Middle frontal gyrus (tissue), 1 donor: Measurements from ENCODE around the gene CSPG5.

ENCODE experiments used
- DNase-seq: peaks from one replicate; pipeline ENCODE4 v3.0.0-alpha.2; 2015; ENCODE audit warnings: low spot score; ENCODE audit errors: extremely low spot score

CSPG5 gene

GRCh38 chr3:47540281-47540680, 38.4 kb downstream of the CSPG5 start:
- no peak for DNase-seq

DNA sequence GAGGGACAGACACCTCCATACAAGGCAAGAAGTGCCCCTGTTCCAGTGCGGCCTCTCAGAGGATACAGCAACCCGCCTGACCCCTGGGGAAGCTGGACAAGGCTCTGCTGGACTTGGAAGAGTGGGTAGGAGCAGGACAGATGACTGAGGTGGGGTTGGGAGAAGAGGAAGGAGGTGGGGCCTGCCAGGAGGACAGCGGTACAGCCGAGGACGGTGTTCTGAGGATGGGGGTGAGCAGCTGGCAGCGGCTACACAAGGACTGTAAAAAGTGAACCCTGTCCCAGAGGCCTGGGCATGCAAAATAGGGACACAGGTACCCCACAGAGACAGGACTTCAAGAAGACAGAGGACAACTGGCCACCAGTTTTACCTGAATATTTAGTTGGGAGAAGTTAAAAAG, 41.7 kb downstream of the CSPG5 start:
- no peak for DNase-seq

DNA sequence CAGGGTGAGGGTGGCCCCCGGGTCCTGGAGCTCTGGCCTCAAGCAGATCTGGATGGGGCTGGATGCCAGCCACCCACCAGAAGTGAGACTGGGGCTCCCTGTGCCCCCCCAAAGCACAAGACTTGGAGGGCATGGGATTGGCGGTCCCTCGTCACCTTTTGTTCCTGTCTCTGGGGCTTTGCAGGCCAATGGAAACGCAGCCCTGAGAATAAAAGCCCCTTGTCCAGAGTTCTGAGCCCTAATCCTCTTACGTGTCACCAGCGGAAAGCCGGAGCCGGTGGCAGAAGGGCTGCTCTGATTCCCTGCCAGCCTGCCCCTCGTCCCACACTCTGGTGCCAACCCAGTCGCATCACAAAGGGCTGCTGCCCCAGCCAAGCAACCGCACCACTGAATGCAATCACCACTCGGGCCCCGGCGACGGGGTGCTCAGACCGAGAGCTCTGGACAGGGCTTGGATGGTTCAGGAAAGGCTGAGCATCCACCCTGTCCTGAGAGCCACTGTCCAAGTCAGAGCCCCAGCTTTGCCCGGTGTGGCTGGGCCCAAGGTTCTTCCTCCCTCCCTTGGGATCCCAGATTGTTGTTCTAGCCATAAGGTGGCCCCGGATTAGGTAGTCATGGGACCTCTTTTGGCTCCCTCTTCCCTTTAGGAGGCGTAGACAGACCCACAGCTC, 42.3 kb downstream of the CSPG5 start:
- DNase-seq = peak; percentile 27

DNA sequence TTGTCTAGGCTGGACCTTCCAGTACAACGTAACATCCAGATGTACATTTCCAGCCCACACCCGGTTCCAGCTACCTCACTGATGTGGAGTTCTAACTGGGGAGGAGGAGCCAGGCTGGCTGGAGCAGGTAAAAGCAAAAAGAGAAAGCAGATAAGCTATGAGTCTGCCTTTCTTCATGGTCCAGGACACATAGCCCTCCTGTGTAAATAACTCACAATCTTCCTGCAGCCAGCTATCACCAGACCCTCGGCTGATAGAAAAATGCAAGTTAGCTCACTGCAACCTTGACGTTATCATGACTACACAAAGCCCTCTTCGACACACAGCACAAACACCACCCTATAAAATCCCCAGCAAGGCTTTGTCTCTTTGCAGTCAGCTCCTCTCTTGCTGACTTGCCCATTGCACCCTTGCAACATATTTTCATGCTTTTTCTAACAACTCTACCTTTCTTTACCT, 44.6 kb downstream of the CSPG5 start:
- DNase-seq = no peak

DNA sequence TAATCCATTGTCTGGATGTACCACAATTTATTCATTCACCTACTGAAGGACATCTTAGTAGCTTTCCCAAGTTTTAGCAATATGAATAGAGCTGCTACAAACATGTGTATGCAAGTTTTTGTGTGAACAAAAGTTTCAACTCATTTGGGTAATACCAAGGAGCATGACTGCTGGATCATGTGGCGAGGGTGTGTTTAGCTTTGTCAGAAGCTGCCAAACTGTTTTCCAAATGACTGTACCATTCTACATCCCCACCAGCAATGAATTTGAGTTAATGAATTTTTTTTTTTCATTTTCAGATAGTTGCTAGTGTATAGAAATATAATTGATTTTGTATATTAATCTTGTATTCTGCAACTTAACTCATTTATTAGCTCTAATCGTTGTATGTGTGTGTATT, 45.2 kb downstream of the CSPG5 start:
- no peak for DNase-seq

- DNase-seq = no peak
Measured at GRCh38 chr3:47527952-47528725, 50.5 kb downstream of the CSPG5 start.

GRCh38 chr3:47525617-47526016, 53.0 kb downstream of the CSPG5 start:
- DNase-seq = no peak

GRCh38 chr3:47523310-47524073, 55.2 kb downstream of the CSPG5 start:
- no peak for DNase-seq

DNA sequence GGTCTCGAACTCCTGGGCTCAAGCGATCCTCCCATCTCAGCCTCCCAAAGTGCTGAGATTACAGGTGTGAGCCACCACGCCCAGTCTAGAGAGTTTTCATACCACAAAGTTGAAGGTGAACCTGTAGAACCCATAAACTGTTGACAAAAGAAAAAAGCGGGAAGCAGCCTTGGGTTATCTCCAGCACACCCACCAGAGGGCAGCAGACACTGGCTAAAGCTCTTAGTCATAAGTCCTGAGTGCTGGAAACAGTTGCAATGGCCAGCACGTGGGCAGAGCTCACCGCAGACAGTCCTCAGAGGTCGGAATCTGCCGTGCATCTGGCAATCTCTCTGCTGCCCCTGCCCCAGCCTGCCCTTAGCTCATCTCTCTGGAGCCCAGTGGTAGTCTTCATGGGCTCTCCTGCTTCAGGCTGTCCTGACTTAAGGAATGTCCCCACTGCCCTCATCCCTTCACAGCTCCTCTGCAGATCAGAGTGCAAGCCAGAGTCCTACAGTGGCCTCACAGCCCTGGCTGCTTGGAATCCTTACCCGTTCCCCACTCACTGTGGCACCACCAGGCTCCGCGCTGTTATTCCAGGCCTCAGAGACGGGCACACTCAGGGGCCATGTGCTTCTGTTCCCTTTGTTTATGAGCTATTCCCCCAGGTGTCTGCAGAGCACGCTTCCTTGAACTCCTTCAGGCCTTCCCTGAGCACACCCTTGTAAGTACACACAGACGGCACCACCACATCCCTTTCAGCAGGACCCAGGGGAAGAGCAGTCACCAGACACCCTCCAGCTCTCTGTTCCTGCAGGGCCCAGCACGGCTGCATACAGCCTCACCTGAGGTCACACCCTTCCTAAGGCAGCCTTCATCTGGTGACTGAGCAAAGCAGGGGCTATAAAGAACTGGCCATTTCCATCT, 56.3 kb downstream of the CSPG5 start:
- peak; percentile 76 for DNase-seq

DNA sequence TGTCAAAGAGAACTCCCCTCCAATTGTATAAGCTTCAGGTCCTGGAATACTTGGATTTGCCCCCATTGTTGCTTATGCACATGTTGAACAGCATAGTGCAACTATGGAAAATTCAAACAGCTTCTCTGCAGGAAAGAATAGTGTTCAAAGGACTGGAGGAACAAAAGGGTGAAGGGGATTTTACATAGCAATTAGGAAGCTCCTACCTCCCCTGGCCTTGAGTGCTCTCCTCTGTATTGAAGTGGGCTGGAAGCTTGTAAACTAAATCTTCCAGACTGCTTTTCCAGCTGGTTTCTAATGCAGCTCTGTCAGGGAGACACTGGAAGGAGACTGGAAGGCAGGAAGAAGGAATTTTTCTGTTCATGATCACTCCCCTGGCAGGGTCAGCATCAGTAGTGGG, 57.9 kb downstream of the CSPG5 start:
- no peak for DNase-seq

DNA sequence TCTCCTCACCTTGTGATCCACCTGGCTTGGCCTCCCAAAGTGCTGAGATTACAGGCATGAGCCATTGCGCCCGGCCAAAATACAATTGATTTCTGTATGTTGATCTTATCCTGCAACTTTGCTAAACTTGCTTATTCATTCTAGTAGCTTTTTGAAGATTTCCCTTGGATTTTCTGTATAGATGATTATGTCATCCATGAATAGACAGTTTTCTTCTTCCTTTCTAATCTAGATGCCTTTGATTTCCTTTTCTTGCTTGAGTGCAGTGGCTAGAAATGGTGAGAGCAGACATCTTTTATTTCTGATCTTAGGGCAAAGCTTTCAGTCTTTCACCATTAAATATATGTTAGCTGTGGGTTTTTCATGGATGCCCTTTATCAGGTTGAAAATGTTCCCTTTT, 60.7 kb downstream of the CSPG5 start:
- DNase-seq = no peak

GRCh38 chr3:47515864-47516319, 62.8 kb downstream of the CSPG5 start:
- no peak for DNase-seq

GRCh38 chr3:47515100-47515499, 63.6 kb downstream of the CSPG5 start:
- DNase-seq = no peak

- peak; percentile 90 for DNase-seq
Measured at GRCh38 chr3:47513125-47513929, 65.3 kb downstream of the CSPG5 start, which contains the start of gene ELP6. ELP6 (minus strand) TSS chr3:47513712; CDS start chr3:47513590, 122 bp downstream.

GRCh38 chr3:47512416-47513124, 66.1 kb downstream of the CSPG5 start:
- DNase-seq = no peak
